CD8-positive, alpha-beta memory T cell (primary cell): ENCODE data around the gene ARHGAP27. TPM values are rescaled to one million over a fixed set of nuclear protein-coding genes. Genes with fewer than 3 reads are reported as not detected.
"Not testable (repeated sequence)": the region's sequence is repeated elsewhere in the genome, so short reads cannot be mapped to it uniquely, and the experiment has no call there.

Experiments used
- CTCF ChIA-PET: fragments of 350-600 bp; sonication (Branson Sonifier 250); formaldehyde crosslinking; loops from one replicate; lab custom pipeline; 2021; ENCODE audit warnings: antibody characterized with exemption; lab: Charles Lee
- POLR2A ChIA-PET: fragments of 350-600 bp; sonication (Branson Sonifier 250); formaldehyde crosslinking; loops from one replicate; lab custom pipeline; 2021; ENCODE audit warnings: antibody characterized with exemption; lab: Charles Lee
- DNase-seq, 5 donors: peaks; one replicate each; pipeline versions ENCODE4 v3.0.0 to v3.0.0-alpha.2; 2020 to 2022; ENCODE audit warnings: mixed read lengths in 1 of 5
- H3K27ac ChIP-seq: one replicate; pipeline ENCODE4 v1.7.0; 2013; ENCODE audit warnings: low read depth, mild to moderate bottlenecking, low read length, moderate library complexity
- H3K27me3 ChIP-seq: 2 replicates; pipeline ENCODE4 v1.7.0; 2013; ENCODE audit warnings: low read length, mild to moderate bottlenecking; ENCODE audit not compliant: insufficient read depth, poor library complexity, severe bottlenecking
- H3K36me3 ChIP-seq: 2 replicates; pipeline ENCODE4 v1.7.0; 2013; ENCODE audit warnings: mild to moderate bottlenecking, low read length, moderate library complexity; ENCODE audit not compliant: insufficient read depth
- H3K4me1 ChIP-seq: 2 replicates; pipeline ENCODE4 v1.7.0; 2013; ENCODE audit warnings: mild to moderate bottlenecking, low read length, moderate library complexity; ENCODE audit not compliant: insufficient read depth
- H3K4me3 ChIP-seq: 2 replicates; pipeline ENCODE4 v1.7.0; 2013; ENCODE audit warnings: mild to moderate bottlenecking, low read length
- H3K9me3 ChIP-seq: 2 replicates; pipeline ENCODE4 v1.7.0; 2013; ENCODE audit warnings: mild to moderate bottlenecking, low read length
- H3K27ac Mint-ChIP-seq, 8 donors: one replicate each; pipeline ENCODE4 v1.8.0; 2020 to 2021; ENCODE audit warnings: mixed read lengths in 8 of 8, mild to moderate bottlenecking in 6 of 8, inconsistent platforms in 3 of 8, moderate library complexity in 3 of 8
- H3K27me3 Mint-ChIP-seq, 2 donors: one replicate each; pipeline ENCODE4 v1.8.0; 2020 to 2021; ENCODE audit warnings: mixed read lengths in 2 of 2, mild to moderate bottlenecking in 1 of 2, moderate library complexity in 1 of 2
- H3K36me3 Mint-ChIP-seq, 3 donors: one replicate each; pipeline ENCODE4 v1.8.0; 2020 to 2021; ENCODE audit warnings: mixed read lengths in 3 of 3, inconsistent platforms in 1 of 3, mild to moderate bottlenecking in 1 of 3
- H3K4me1 Mint-ChIP-seq, 3 donors: one replicate each; pipeline ENCODE4 v1.8.0; 2020 to 2021; ENCODE audit warnings: mixed read lengths in 3 of 3, inconsistent platforms in 1 of 3, mild to moderate bottlenecking in 1 of 3
- H3K4me3 Mint-ChIP-seq, 7 donors: one replicate each; pipeline ENCODE4 v1.8.0; 2020 to 2021; ENCODE audit warnings: mixed read lengths in 7 of 7, mild to moderate bottlenecking in 6 of 7, moderate library complexity in 4 of 7, inconsistent platforms in 2 of 7
- H3K9me3 Mint-ChIP-seq, 5 donors: one replicate each; pipeline ENCODE4 v1.8.0; 2020 to 2022; ENCODE audit warnings: mixed read lengths in 5 of 5, mild to moderate bottlenecking in 3 of 5, moderate library complexity in 2 of 5, inconsistent platforms in 1 of 5
- polyA plus RNA-seq: library from polyadenylated mRNA; unstranded; fragments of 300-500 nt; fragmentation: Illumina TruSeq; gene quantifications from one replicate; pipeline ENCODE4 v1.2.3, GENCODE V29; 2021
- total RNA-seq, 2 experiments: library from RNA; stranded (reverse); gene quantifications; one replicate each; pipeline ENCODE4 v1.2.3, GENCODE V29; 2021

ARHGAP27 gene
- total and polyA plus RNA-seq, 3 experiments from 2014 or later = 32.3 to 43.8 (median 39.9) TPM

- H3K27me3 ChIP-seq, H3K27ac Mint-ChIP-seq, H3K9me3 ChIP-seq, H3K4me3 ChIP-seq, H3K36me3 ChIP-seq, POLR2A ChIA-PET, CTCF ChIA-PET, H3K27me3 Mint-ChIP-seq, DNase-seq, H3K27ac ChIP-seq, H3K9me3 Mint-ChIP-seq, H3K4me3 Mint-ChIP-seq, H3K4me1 ChIP-seq: not testable (repeated sequence)
- Mint-ChIP-seq H3K36me3 (peaks cover 3 to 41% (median 13%) of the 10 kb centered on the region in 3 donors), H3K4me1 (peaks cover 3 to 12% (median 6%) of the 10 kb centered on the region in 3 donors)
Measured at GRCh38 chr17:45460422-45460821, 27.8 kb upstream of the ARHGAP27 start.

DNA sequence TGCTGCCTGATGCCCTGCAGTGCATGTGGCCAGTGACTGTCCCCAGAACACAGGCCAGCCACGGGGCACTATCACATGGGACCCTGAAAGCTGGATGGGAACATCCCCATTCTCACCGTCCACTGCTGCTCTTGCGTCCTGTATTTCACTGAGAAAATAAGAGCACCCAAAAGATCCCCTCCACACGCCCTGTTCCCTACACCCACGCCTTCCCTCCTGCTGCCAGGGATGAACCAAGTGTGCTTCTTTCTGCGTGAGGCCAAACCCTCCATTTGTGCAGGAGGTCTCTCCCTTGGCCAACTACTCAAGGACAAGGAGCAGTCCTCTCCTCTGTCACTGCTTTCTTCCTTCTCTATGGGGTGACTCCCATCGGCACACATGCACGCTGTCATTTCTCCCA, 21.7 kb upstream of the ARHGAP27 start:
- H3K4me1 Mint-ChIP-seq, H3K9me3 ChIP-seq, H3K27me3 Mint-ChIP-seq, H3K9me3 Mint-ChIP-seq, H3K4me1 ChIP-seq, H3K27ac ChIP-seq, POLR2A ChIA-PET, CTCF ChIA-PET, H3K36me3 ChIP-seq, DNase-seq, H3K4me3 ChIP-seq, H3K27me3 ChIP-seq: not testable (repeated sequence)
- Mint-ChIP-seq H3K4me3 (peak overlapping the region in 1 of 7 donors; percentile 54), H3K36me3 (peaks cover 3 to 43% (median 10%) of the 10 kb centered on the region in 3 donors), H3K27ac (peak overlapping the region in 4 of 8 donors; percentile 53 to 79 (median 65))

- H3K27ac ChIP-seq, H3K4me3 ChIP-seq, H3K4me1 ChIP-seq, H3K27me3 ChIP-seq, CTCF ChIA-PET, H3K4me3 Mint-ChIP-seq, H3K4me1 Mint-ChIP-seq, DNase-seq, H3K9me3 Mint-ChIP-seq, POLR2A ChIA-PET, H3K36me3 ChIP-seq, H3K27me3 Mint-ChIP-seq, H3K9me3 ChIP-seq, H3K27ac Mint-ChIP-seq: not testable (repeated sequence)
- H3K36me3 Mint-ChIP-seq = peaks cover 0 to 43% (median 8%) of the 10 kb centered on the region in 3 donors
Measured at GRCh38 chr17:45453731-45454130, 21.1 kb upstream of the ARHGAP27 start.

- H3K9me3 Mint-ChIP-seq, POLR2A ChIA-PET, H3K27me3 ChIP-seq, DNase-seq, H3K36me3 ChIP-seq, H3K4me3 ChIP-seq, H3K4me1 Mint-ChIP-seq, H3K27ac ChIP-seq, H3K9me3 ChIP-seq, H3K4me3 Mint-ChIP-seq, H3K27me3 Mint-ChIP-seq, H3K4me1 ChIP-seq, CTCF ChIA-PET, H3K27ac Mint-ChIP-seq: not testable (repeated sequence)
- H3K36me3 Mint-ChIP-seq = peaks cover 0 to 46% (median 8%) of the 10 kb centered on the region in 3 donors
Measured at GRCh38 chr17:45453225-45453534, 20.5 kb upstream of the ARHGAP27 start.

GRCh38 chr17:45452329-45453224, 19.9 kb upstream of the ARHGAP27 start:
- H3K27ac ChIP-seq, CTCF ChIA-PET, H3K4me1 Mint-ChIP-seq, H3K27me3 ChIP-seq, DNase-seq, H3K9me3 Mint-ChIP-seq, H3K4me1 ChIP-seq, POLR2A ChIA-PET, H3K36me3 ChIP-seq, H3K4me3 ChIP-seq, H3K9me3 ChIP-seq, H3K27ac Mint-ChIP-seq, H3K27me3 Mint-ChIP-seq, H3K4me3 Mint-ChIP-seq: not testable (repeated sequence)
- peaks cover 0 to 50% (median 8%) of the 10 kb centered on the region in 3 donors for H3K36me3 Mint-ChIP-seq

GRCh38 chr17:45451660-45452059, 19.0 kb upstream of the ARHGAP27 start:
- peaks cover 0 to 48% (median 5%) of the 10 kb centered on the region in 3 donors for H3K36me3 Mint-ChIP-seq
- CTCF ChIA-PET, DNase-seq, H3K9me3 ChIP-seq, H3K27ac ChIP-seq, H3K4me1 ChIP-seq, H3K27me3 ChIP-seq, POLR2A ChIA-PET, H3K27me3 Mint-ChIP-seq, H3K9me3 Mint-ChIP-seq, H3K4me3 ChIP-seq, H3K4me1 Mint-ChIP-seq, H3K36me3 ChIP-seq: not testable (repeated sequence)
- H3K4me3 Mint-ChIP-seq = peak overlapping the region in 2 of 7 donors; percentile 5 to 8
- peak overlapping the region in 2 of 8 donors; percentile 47 to 79 for H3K27ac Mint-ChIP-seq

DNA sequence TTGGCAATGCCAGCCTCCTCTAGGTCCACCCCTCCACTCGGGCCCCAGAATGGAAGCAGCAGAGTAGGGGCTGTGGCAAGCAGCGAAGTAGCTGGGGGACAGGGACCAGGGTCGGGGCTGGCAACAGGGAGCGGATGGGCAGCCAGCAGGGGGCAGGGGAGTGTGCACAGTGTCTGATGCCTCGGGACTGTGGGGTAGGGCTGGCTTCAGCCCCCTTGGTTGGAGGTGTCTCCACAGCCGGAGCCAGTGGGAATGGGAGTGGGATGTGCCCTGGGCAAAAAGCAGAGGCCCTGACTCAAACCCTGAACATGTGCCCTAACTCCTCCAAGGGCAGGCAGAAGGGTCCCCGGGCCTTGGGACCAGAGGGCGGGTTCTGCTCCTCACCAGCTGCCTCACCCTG, 18.5 kb upstream of the ARHGAP27 start:
- Histone ChIP-seq H3K4me1 (peaks cover 2% of the 10 kb centered on the region), H3K9me3 (no peaks in the 10 kb centered on the region), H3K27ac (no peak overlapping the region), H3K4me3 (no peak overlapping the region), H3K36me3 (no peaks in the 10 kb centered on the region), H3K27me3 (no peaks in the 10 kb centered on the region)
- H3K4me1 Mint-ChIP-seq = peaks cover 4 to 9% (median 5%) of the 10 kb centered on the region in 3 donors
- peak overlapping the region in 2 of 7 donors; percentile 6 to 13 for H3K4me3 Mint-ChIP-seq
- ChIA-PET POLR2A (no interaction called here), CTCF (no interaction called here)
- peak overlapping the region in 2 of 8 donors; percentile 26 to 42 for H3K27ac Mint-ChIP-seq
- DNase-seq = no peak
- H3K9me3 Mint-ChIP-seq = no peaks in the 10 kb centered on the region
- peaks cover 0 to 45% (median 3%) of the 10 kb centered on the region in 3 donors for H3K36me3 Mint-ChIP-seq
- no peaks in the 10 kb centered on the region for H3K27me3 Mint-ChIP-seq

- H3K4me1 Mint-ChIP-seq = peaks cover 10 to 14% (median 12%) of the 10 kb centered on the region in 3 donors
Measured at GRCh38 chr17:45449708-45450329, 17.1 kb upstream of the ARHGAP27 start.

More at GRCh38 chr17:45449708-45450329, 17.1 kb upstream of the ARHGAP27 start:
- H3K9me3 ChIP-seq, H3K27ac ChIP-seq, POLR2A ChIA-PET, H3K27me3 ChIP-seq, H3K9me3 Mint-ChIP-seq, CTCF ChIA-PET, H3K4me1 ChIP-seq, H3K4me3 Mint-ChIP-seq, H3K4me3 ChIP-seq, H3K36me3 ChIP-seq, H3K27me3 Mint-ChIP-seq, DNase-seq: not testable (repeated sequence)
- Mint-ChIP-seq H3K36me3 (peaks cover 0 to 43% (median 7%) of the 10 kb centered on the region in 3 donors), H3K27ac (peak overlapping the region in 5 of 8 donors; percentile 22 to 87 (median 69))
